GM23338 (cell line): ENCODE results near the gene MDGA2. TPM values are rescaled to one million over a fixed set of nuclear protein-coding genes. Genes with fewer than 3 reads are reported as not detected.
A peak's percentile ranks its signal among the peaks of the same experiment; 100 is the strongest.
"Not testable (repeated sequence)": the region's sequence is repeated elsewhere in the genome, so short reads cannot be mapped to it uniquely, and the experiment has no call there.

Experiments
- ATAC-seq: fragments of 200-7000 bp; cut with Tn5 transposase; 3 replicates; pipeline ENCODE4 v1.9.1; 2020
- DNase-seq: peaks from one replicate; pipeline ENCODE4 v3.0.0-alpha.2; 2015; ENCODE audit warnings: low spot score
- H2AFZ ChIP-seq: fragments of 200-600 bp; sonication (generic); 2 replicates; pipeline ENCODE4 v1.8.0; 2016; ENCODE audit warnings: antibody characterized with exemption, mild to moderate bottlenecking, moderate library complexity
- H3F3A ChIP-seq: fragments of 200-600 bp; sonication (generic); replicated peaks from 2 replicates; pipeline ENCODE4 v1.8.0; 2017; ENCODE audit warnings: antibody characterized with exemption, mixed run types, low read depth
- H3K27ac ChIP-seq: fragments of 200-600 bp; sonication (generic); 2 replicates; pipeline ENCODE4 v1.6.1; 2016; ENCODE audit warnings: low read depth
- H3K27me3 ChIP-seq: fragments of 200-600 bp; sonication (generic); 2 replicates; pipeline ENCODE4 v1.8.0; 2016; ENCODE audit warnings: mild to moderate bottlenecking, mixed run types, moderate library complexity; ENCODE audit not compliant: insufficient read depth
- H3K36me3 ChIP-seq: fragments of 200-600 bp; sonication (generic); 2 replicates; pipeline ENCODE4 v1.8.0; 2016; ENCODE audit warnings: mild to moderate bottlenecking; ENCODE audit not compliant: insufficient read depth
- H3K4me1 ChIP-seq: fragments of 200-600 bp; sonication (generic); 2 replicates; pipeline ENCODE4 v1.8.0; 2016; ENCODE audit warnings: mild to moderate bottlenecking, moderate library complexity; ENCODE audit not compliant: insufficient read depth
- H3K4me2 ChIP-seq: fragments of 200-600 bp; sonication (generic); 2 replicates; pipeline ENCODE4 v1.7.1; 2017; ENCODE audit warnings: mixed run types
- H3K4me3 ChIP-seq: fragments of 200-600 bp; sonication (generic); 2 replicates; pipeline ENCODE4 v1.6.1; 2016; ENCODE audit warnings: mixed run types
- H3K79me2 ChIP-seq: fragments of 200-600 bp; sonication (generic); replicated peaks from 2 replicates; pipeline ENCODE4 v1.8.0; 2017; ENCODE audit warnings: mild to moderate bottlenecking; ENCODE audit not compliant: insufficient read depth
- H3K9me2 ChIP-seq: fragments of 200-600 bp; sonication (generic); 2 replicates; pipeline ENCODE4 v1.8.0; 2017; ENCODE audit not compliant: insufficient read depth
- H4K20me1 ChIP-seq: fragments of 200-600 bp; sonication (generic); replicated peaks from 2 replicates; pipeline ENCODE4 v1.8.0; 2017; ENCODE audit warnings: mild to moderate bottlenecking; ENCODE audit not compliant: insufficient read depth
- H3K27ac Mint-ChIP-seq: 2 replicates; pipeline ENCODE4 v1.8.0; 2020; ENCODE audit warnings: inconsistent platforms, mild to moderate bottlenecking, moderate library complexity, mixed read lengths
- H3K27me3 Mint-ChIP-seq: 3 replicates; pipeline ENCODE4 v1.8.0; 2022; ENCODE audit warnings: low read depth, mild to moderate bottlenecking, moderate library complexity, mixed read lengths, inconsistent platforms; ENCODE audit not compliant: insufficient read depth, poor library complexity
- H3K36me3 Mint-ChIP-seq: 3 replicates; pipeline ENCODE4 v1.8.0; 2021; ENCODE audit warnings: low read depth, mild to moderate bottlenecking, inconsistent platforms, moderate library complexity, mixed read lengths
- H3K4me1 Mint-ChIP-seq: 3 replicates; pipeline ENCODE4 v1.8.0; 2020; ENCODE audit warnings: mild to moderate bottlenecking, inconsistent platforms, mixed read lengths
- H3K4me3 Mint-ChIP-seq: 3 replicates; pipeline ENCODE4 v1.8.0; 2021; ENCODE audit warnings: moderate library complexity, mild to moderate bottlenecking, inconsistent platforms, mixed read lengths
- H3K9me3 Mint-ChIP-seq: 3 replicates; pipeline ENCODE4 v1.8.0; 2020; ENCODE audit warnings: moderate library complexity, mild to moderate bottlenecking, inconsistent platforms, mixed read lengths
- CREB1 ChIP-seq: fragments of 250-450 bp; sonication (Bioruptor Pico); IDR thresholded peaks from 2 replicates; pipeline ENCODE4 v1.5.0; 2020; ENCODE audit warnings: low read depth, mild to moderate bottlenecking, moderate library complexity
- EZH2 ChIP-seq: fragments of 200-600 bp; sonication (generic); IDR thresholded peaks from one replicate; pipeline ENCODE4 v1.8.0; 2017; ENCODE audit warnings: antibody characterized with exemption, mild to moderate bottlenecking, low read depth; ENCODE audit not compliant: unreplicated experiment
- EZH2phosphoT487 ChIP-seq: fragments of 200-600 bp; sonication (generic); IDR thresholded peaks from one replicate; pipeline ENCODE4 v1.8.1; 2018; ENCODE audit warnings: antibody characterized with exemption; ENCODE audit not compliant: unreplicated experiment
- JUNB ChIP-seq: IDR thresholded peaks from one replicate; pipeline ENCODE4 v1.6.1; 2016; ENCODE audit warnings: antibody characterized with exemption; ENCODE audit not compliant: unreplicated experiment
- POLR2AphosphoS5 ChIP-seq: IDR thresholded peaks from 2 replicates; pipeline ENCODE4 v1.6.1; 2016; ENCODE audit warnings: antibody characterized with exemption, low read depth
- STAT1 ChIP-seq: IDR thresholded peaks from one replicate; pipeline ENCODE4 v1.6.1; 2016; ENCODE audit warnings: antibody characterized with exemption; ENCODE audit not compliant: unreplicated experiment
- ZNF114 ChIP-seq: fragments of 250-450 bp; sonication (Bioruptor Pico); IDR thresholded peaks from 2 replicates; pipeline ENCODE4 v1.5.0; 2020; ENCODE audit warnings: mild to moderate bottlenecking, moderate library complexity
- ZNF331 ChIP-seq: fragments of 250-450 bp; sonication (Bioruptor Pico); IDR thresholded peaks from 2 replicates; pipeline ENCODE4 v1.5.0; 2020; ENCODE audit warnings: low read depth, mild to moderate bottlenecking, moderate library complexity
- polyA plus RNA-seq: library from polyadenylated mRNA; unstranded; fragments of >200 nt; fragmentation: Nextera tagmentation; extraction: Ambion mirVana; gene quantifications from 2 replicates; pipeline ENCODE4 v1.2.1, GENCODE V29; 2016
- total RNA-seq: library from RNA; depleted of rRNA; stranded (reverse); fragments of >200 nt; shearing (Covaris generic); gene quantifications from 2 replicates; pipeline ENCODE4 v1.2.3, GENCODE V29; 2014
- TF ChIP-seq, protein P1 (sequence below), 2 experiments: fragments of 200-600 bp in 1 of 2; sonication (generic) in 1 of 2; conservative IDR thresholded peaks; 2 replicates each; pipeline versions ENCODE4 v1.5.1 to v1.6.1; 2016 to 2017; ENCODE audit warnings: antibody characterized with exemption in 2 of 2, low read depth in 2 of 2, mild to moderate bottlenecking in 2 of 2, moderate library complexity in 1 of 2
- TF ChIP-seq, protein P2 (sequence below): IDR thresholded peaks from 2 replicates; pipeline ENCODE4 v1.6.1; 2016; ENCODE audit warnings: antibody characterized with exemption
- TF ChIP-seq, protein P3 (sequence below): fragments of 250-450 bp; sonication (Bioruptor Pico); IDR thresholded peaks from 2 replicates; pipeline ENCODE4 v1.5.0; 2020; ENCODE audit warnings: mild to moderate bottlenecking, moderate library complexity

Gene MDGA2
- total and polyA plus RNA-seq, 2 experiments from 2014 or later, result 0.68 to 1.7 TPM

DNA sequence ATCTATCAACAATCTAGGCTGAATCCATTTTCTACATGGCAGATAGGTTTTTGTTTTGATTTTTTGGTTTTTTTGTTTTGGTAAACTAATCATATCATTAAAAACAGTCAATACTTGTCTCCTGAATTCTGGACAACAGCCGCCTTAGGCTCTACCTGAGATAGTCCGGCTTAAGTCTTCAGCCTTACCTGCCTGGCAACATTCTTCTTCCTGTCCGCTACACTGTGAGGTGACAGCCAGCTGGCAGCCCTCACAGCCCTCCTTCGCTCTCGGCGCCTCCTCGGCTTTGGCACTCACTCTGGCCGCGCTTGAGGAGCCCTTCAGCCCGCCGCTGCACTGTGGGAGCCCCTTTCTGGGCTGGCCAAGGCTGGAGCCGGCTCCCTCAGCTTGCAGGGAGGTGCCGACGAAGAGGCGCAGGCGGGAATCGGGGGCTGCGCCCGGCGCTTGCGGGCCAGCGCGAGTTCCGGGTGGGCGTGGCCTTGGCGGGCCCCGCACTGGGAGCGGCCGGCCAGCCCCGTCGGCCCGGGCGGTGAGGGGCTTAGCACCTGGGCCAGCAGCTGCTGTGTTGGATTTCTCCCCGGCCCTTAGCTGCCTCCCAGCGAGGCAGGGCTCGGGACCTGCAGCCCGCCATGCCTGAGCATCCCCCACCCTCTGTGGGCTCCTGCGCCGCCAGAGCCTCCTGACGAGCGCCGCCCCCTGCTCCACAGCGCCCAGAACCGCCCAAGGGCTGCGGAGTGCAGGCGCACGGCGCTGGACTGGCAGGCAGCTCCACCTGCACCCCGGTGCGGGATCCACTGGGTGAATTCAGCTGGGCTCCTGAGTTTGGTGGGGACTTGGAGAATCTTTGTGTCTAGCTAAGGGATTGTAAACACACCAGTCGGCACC lies 49.0 kb downstream of the MDGA2 start (continued):
- TF ChIP-seq, protein P1, sequence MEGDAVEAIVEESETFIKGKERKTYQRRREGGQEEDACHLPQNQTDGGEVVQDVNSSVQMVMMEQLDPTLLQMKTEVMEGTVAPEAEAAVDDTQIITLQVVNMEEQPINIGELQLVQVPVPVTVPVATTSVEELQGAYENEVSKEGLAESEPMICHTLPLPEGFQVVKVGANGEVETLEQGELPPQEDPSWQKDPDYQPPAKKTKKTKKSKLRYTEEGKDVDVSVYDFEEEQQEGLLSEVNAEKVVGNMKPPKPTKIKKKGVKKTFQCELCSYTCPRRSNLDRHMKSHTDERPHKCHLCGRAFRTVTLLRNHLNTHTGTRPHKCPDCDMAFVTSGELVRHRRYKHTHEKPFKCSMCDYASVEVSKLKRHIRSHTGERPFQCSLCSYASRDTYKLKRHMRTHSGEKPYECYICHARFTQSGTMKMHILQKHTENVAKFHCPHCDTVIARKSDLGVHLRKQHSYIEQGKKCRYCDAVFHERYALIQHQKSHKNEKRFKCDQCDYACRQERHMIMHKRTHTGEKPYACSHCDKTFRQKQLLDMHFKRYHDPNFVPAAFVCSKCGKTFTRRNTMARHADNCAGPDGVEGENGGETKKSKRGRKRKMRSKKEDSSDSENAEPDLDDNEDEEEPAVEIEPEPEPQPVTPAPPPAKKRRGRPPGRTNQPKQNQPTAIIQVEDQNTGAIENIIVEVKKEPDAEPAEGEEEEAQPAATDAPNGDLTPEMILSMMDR (conservative IDR thresholded peaks at IDR 0.05; ENCODE audit: low read depth in 2 of 2), result no peak
- no peak for TF ChIP-seq POLR2AphosphoS5
- no peak for TF ChIP-seq ZNF331
- TF ChIP-seq EZH2phosphoT487, result no peak
- no peak for TF ChIP-seq CREB1 (CRISPR knock-in tag)
- TF ChIP-seq ZNF114 (CRISPR knock-in tag), result no peak
- TF ChIP-seq STAT1, result no peak
- no peak for TF ChIP-seq JUNB
- no peak for TF ChIP-seq EZH2
- TF ChIP-seq, protein P2, sequence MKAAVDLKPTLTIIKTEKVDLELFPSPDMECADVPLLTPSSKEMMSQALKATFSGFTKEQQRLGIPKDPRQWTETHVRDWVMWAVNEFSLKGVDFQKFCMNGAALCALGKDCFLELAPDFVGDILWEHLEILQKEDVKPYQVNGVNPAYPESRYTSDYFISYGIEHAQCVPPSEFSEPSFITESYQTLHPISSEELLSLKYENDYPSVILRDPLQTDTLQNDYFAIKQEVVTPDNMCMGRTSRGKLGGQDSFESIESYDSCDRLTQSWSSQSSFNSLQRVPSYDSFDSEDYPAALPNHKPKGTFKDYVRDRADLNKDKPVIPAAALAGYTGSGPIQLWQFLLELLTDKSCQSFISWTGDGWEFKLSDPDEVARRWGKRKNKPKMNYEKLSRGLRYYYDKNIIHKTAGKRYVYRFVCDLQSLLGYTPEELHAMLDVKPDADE, result no peak

- H3K27ac Mint-ChIP-seq, ATAC-seq, H3K9me2 ChIP-seq, H3K79me2 ChIP-seq, H3K4me1 Mint-ChIP-seq, H3K36me3 ChIP-seq, H3K4me1 ChIP-seq, H3K4me2 ChIP-seq, H3K27me3 ChIP-seq, H3K27me3 Mint-ChIP-seq, H3K4me3 Mint-ChIP-seq, H4K20me1 ChIP-seq, H3K4me3 ChIP-seq, H3F3A ChIP-seq, DNase-seq, H3K27ac ChIP-seq, H3K36me3 Mint-ChIP-seq: not testable (repeated sequence)
- 0 out of 2 replicates have a peak overlapping the region, but pooled peaks have one; percentile 13 for H2AFZ ChIP-seq
- H3K9me3 Mint-ChIP-seq, result peaks cover 19% of the 10 kb centered on the region; the same call in 2 of the 3 replicates
Measured at GRCh38 chr14:47624126-47624525, 51.3 kb downstream of the MDGA2 start.

DNA sequence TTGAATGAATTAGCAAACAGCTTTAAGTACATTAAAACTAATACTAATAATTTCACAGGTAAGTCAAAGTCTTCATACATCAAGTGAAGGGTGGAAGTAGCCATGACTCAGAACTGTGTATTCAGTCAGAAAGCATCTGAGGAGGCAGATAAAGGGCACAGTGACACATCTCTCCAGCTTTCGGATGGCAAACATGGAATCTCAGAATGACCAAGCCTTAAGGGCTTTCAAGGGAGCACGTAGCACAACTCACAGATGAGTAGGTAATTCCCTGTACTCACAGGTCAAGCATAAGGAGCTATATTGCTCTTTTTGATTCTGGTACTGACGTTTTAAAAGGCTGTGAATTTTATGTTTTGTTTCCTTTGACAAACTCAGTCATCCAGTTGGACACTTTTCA lies 56.0 kb downstream of the MDGA2 start:
- no peak overlapping the region for H3K4me3 ChIP-seq
- no peak overlapping the region for H2AFZ ChIP-seq
- DNase-seq, result no peak
- no peaks in the 10 kb centered on the region for H3K27me3 ChIP-seq
- H3K9me2 ChIP-seq, result no peaks in the 10 kb centered on the region
- no peaks in the 10 kb centered on the region for H3K79me2 ChIP-seq
- Mint-ChIP-seq H3K36me3 (no peaks in the 10 kb centered on the region), H3K4me1 (0 out of 3 replicates have a peak, but pooled peaks cover 3% of the 10 kb centered on the region), H3K27ac (no peak overlapping the region), H3K9me3 (no peaks in the 10 kb centered on the region), H3K27me3 (no peaks in the 10 kb centered on the region), H3K4me3 (no peak overlapping the region)
- H3K4me2 ChIP-seq, result no peak overlapping the region
- no peak overlapping the region for H3K27ac ChIP-seq
- no peaks in the 10 kb centered on the region for H3F3A ChIP-seq
- no peak for ATAC-seq
- H3K4me1 ChIP-seq, result 0 out of 2 replicates have a peak, but pooled peaks cover 4% of the 10 kb centered on the region
- H4K20me1 ChIP-seq, result no peaks in the 10 kb centered on the region
- H3K36me3 ChIP-seq, result no peaks in the 10 kb centered on the region
- TF ChIP-seq, protein P3, sequence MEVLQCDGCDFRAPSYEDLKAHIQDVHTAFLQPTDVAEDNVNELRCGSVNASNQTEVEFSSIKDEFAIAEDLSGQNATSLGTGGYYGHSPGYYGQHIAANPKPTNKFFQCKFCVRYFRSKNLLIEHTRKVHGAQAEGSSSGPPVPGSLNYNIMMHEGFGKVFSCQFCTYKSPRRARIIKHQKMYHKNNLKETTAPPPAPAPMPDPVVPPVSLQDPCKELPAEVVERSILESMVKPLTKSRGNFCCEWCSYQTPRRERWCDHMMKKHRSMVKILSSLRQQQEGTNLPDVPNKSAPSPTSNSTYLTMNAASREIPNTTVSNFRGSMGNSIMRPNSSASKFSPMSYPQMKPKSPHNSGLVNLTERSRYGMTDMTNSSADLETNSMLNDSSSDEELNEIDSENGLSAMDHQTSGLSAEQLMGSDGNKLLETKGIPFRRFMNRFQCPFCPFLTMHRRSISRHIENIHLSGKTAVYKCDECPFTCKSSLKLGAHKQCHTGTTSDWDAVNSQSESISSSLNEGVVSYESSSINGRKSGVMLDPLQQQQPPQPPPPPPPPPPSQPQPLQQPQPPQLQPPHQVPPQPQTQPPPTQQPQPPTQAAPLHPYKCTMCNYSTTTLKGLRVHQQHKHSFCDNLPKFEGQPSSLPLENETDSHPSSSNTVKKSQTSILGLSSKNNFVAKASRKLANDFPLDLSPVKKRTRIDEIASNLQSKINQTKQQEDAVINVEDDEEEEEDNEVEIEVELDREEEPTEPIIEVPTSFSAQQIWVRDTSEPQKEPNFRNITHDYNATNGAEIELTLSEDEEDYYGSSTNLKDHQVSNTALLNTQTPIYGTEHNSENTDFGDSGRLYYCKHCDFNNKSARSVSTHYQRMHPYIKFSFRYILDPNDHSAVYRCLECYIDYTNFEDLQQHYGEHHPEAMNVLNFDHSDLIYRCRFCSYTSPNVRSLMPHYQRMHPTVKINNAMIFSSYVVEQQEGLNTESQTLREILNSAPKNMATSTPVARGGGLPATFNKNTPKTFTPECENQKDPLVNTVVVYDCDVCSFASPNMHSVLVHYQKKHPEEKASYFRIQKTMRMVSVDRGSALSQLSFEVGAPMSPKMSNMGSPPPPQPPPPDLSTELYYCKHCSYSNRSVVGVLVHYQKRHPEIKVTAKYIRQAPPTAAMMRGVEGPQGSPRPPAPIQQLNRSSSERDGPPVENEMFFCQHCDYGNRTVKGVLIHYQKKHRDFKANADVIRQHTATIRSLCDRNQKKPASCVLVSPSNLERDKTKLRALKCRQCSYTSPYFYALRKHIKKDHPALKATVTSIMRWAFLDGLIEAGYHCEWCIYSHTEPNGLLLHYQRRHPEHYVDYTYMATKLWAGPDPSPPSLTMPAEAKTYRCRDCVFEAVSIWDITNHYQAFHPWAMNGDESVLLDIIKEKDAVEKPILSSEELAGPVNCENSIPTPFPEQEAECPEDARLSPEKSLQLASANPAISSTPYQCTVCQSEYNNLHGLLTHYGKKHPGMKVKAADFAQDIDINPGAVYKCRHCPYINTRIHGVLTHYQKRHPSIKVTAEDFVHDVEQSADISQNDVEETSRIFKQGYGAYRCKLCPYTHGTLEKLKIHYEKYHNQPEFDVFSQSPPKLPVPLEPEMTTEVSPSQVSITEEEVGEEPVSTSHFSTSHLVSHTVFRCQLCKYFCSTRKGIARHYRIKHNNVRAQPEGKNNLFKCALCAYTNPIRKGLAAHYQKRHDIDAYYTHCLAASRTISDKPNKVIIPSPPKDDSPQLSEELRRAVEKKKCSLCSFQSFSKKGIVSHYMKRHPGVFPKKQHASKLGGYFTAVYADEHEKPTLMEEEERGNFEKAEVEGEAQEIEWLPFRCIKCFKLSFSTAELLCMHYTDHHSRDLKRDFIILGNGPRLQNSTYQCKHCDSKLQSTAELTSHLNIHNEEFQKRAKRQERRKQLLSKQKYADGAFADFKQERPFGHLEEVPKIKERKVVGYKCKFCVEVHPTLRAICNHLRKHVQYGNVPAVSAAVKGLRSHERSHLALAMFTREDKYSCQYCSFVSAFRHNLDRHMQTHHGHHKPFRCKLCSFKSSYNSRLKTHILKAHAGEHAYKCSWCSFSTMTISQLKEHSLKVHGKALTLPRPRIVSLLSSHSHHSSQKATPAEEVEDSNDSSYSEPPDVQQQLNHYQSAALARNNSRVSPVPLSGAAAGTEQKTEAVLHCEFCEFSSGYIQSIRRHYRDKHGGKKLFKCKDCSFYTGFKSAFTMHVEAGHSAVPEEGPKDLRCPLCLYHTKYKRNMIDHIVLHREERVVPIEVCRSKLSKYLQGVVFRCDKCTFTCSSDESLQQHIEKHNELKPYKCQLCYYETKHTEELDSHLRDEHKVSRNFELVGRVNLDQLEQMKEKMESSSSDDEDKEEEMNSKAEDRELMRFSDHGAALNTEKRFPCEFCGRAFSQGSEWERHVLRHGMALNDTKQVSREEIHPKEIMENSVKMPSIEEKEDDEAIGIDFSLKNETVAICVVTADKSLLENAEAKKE (CRISPR knock-in tag), result no peak
- TF ChIP-seq STAT1 (no peak), EZH2phosphoT487 (no peak)
